ENCODE results near the gene LDHB.
"Not testable (repeated sequence)": the region's sequence is repeated elsewhere in the genome, so short reads cannot be mapped to it uniquely, and the experiment has no call there.

LDHB gene

DNA sequence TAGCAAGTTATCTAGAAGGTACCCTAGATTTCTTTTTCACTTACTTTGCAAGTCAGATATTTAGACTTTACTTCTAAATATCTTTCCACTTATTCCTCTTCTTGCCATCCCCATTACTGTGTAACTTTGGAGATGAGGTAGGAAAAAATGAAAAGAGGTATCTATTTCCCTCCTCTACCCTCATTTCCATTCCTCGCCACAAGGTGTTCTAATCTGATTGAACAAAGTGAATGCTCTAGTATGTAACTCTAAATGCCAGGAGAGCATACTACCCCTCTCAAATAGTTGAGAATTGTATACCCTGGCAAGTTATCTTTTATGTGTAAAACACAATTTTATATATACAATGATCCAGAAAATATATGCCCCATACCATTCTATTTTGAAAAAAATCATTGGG is 1.7 kb upstream of the LDHB start:
- H3K4me1 ChIP-seq (ENCODE audit: control insufficient read depth, low read depth, low read length) = peaks cover 15% of the 10 kb centered on the region
- no peak overlapping the region for H3K27ac ChIP-seq (ENCODE audit: low read length)
- no peak overlapping the region for H3K9ac ChIP-seq (ENCODE audit: low read length)
- no peaks in the 10 kb centered on the region for H3K27me3 ChIP-seq (ENCODE audit: control insufficient read depth, insufficient read depth, low read length)
- H3K36me3 ChIP-seq (ENCODE audit: control insufficient read depth, low read depth, low read length) = peaks cover 19% of the 10 kb centered on the region
- H3K9me3 ChIP-seq (ENCODE audit: control insufficient read depth, low read depth, low read length) = no peaks in the 10 kb centered on the region
- no peak overlapping the region for H3K4me3 ChIP-seq (ENCODE audit: low read length)

DNA sequence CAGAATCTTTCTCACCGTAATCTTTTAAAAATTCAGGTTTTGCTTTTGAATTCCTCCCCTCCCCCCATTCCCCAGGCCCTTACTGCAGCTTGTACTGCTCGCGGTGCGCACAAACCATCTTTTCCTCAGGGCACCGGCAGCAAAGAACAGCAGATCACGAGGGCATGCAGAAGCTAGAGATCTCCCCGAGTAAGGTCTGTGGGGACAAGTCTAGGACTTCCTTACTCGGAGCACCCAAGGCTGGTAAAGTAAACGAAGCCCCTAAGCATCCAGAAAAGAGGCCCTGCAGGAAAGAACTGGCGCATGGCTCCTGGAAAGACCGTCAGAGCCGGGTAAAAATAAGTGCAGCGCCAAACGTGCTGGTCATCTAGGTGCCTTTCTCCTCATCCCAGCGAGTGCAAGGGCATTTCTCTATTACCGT is 727 bp downstream of the LDHB start:
- Histone ChIP-seq H3K4me3 (ENCODE audit: low read length) (peak overlapping the region; percentile 99), H3K9me3 (ENCODE audit: control insufficient read depth, low read depth, low read length) (no peaks in the 10 kb centered on the region), H3K9ac (ENCODE audit: low read length) (peak overlapping the region; percentile 99), H3K27ac (ENCODE audit: low read length) (peak overlapping the region; percentile 98), H3K4me1 (ENCODE audit: control insufficient read depth, low read depth, low read length) (peaks cover 19% of the 10 kb centered on the region), H3K36me3 (ENCODE audit: control insufficient read depth, low read depth, low read length) (peaks cover 44% of the 10 kb centered on the region), H3K27me3 (ENCODE audit: control insufficient read depth, insufficient read depth, low read length) (no peaks in the 10 kb centered on the region)

GRCh38 chr12:21655591-21655990 is 2.1 kb downstream of the LDHB start:
- Histone ChIP-seq H3K27ac (ENCODE audit: low read length) (no peak overlapping the region), H3K4me1 (ENCODE audit: control insufficient read depth, low read depth, low read length) (peaks cover 19% of the 10 kb centered on the region), H3K9me3 (ENCODE audit: control insufficient read depth, low read depth, low read length) (no peaks in the 10 kb centered on the region), H3K4me3 (ENCODE audit: low read length) (peak overlapping the region; percentile 99), H3K9ac (ENCODE audit: low read length) (peak overlapping the region; percentile 99), H3K27me3 (ENCODE audit: control insufficient read depth, insufficient read depth, low read length) (no peaks in the 10 kb centered on the region), H3K36me3 (ENCODE audit: control insufficient read depth, low read depth, low read length) (peaks cover 57% of the 10 kb centered on the region)

DNA sequence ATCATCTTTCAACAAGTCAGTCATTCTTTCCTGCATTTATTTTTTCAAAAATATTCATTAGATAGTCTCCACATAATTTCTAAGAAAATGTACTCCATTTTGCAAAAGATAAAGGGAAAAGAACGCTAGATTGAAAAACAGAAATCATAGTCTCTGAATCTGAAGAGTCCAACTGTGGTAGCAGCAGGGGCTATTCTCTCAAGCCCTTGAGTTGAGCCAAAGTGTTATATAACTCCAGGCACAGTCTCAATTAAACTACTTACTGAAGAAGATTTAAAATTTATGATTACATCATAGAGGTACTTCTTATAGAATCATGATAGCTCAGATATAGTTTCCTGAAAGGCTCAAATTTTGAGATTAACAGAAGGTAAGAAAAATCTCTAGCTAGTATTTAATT is 5.8 kb downstream of the LDHB start:
- no peaks in the 10 kb centered on the region for H3K27me3 ChIP-seq (ENCODE audit: control insufficient read depth, insufficient read depth, low read length)
- H3K4me1 ChIP-seq (ENCODE audit: control insufficient read depth, low read depth, low read length) = peaks cover 19% of the 10 kb centered on the region
- peaks cover 90% of the 10 kb centered on the region for H3K36me3 ChIP-seq (ENCODE audit: control insufficient read depth, low read depth, low read length)
- no peak overlapping the region for H3K27ac ChIP-seq (ENCODE audit: low read length)
- H3K9ac ChIP-seq (ENCODE audit: low read length) = no peak overlapping the region
- H3K9me3 ChIP-seq (ENCODE audit: control insufficient read depth, low read depth, low read length) = no peaks in the 10 kb centered on the region
- no peak overlapping the region for H3K4me3 ChIP-seq (ENCODE audit: low read length)

DNA sequence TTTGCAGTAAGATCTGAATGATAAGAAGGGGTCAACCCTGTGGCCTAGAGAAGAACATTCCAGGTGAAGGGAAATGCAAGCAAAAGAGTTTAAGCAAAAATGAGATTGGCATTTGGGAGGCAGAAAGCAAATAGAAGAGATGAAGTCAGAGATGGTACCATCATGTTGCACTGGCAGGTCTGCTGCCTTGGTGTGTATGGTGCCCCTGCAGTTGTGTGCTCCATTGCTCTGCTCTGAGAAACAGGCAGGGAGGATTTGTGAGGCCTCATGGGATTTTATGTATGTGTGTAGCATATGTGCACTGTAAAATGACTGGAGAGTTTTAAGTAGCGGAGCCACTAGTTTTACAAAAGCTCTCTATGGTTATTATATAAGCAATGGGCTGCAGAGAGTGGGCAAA is 6.6 kb downstream of the LDHB start:
- H3K27me3 ChIP-seq (ENCODE audit: control insufficient read depth, insufficient read depth, low read length) = no peaks in the 10 kb centered on the region
- peaks cover 95% of the 10 kb centered on the region for H3K36me3 ChIP-seq (ENCODE audit: control insufficient read depth, low read depth, low read length)
- H3K4me1 ChIP-seq (ENCODE audit: control insufficient read depth, low read depth, low read length) = peaks cover 19% of the 10 kb centered on the region
- H3K4me3 ChIP-seq (ENCODE audit: low read length) = no peak overlapping the region
- H3K9ac ChIP-seq (ENCODE audit: low read length) = no peak overlapping the region
- H3K27ac ChIP-seq (ENCODE audit: low read length) = no peak overlapping the region
- no peaks in the 10 kb centered on the region for H3K9me3 ChIP-seq (ENCODE audit: control insufficient read depth, low read depth, low read length)

DNA sequence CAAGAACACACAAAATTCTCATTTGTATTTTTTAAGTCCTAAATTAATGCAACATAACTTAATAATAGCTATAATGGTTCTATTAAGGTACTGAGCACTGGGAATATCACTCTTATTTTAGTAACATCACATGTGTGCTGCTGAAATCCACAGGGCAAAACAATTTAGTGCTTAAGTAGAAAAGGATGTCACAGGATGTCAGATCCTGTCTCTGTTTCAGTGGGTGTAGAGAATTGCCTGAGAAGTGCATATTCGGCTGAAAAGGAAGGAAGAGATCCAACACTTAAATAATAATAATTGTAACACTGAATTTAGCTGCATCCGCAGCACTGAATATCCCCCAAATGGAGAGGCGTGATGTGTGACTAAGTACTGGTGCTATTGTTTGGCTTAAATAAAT is 8.6 kb downstream of the LDHB start:
- H3K9me3 ChIP-seq (ENCODE audit: control insufficient read depth, low read depth, low read length) = no peaks in the 10 kb centered on the region
- no peaks in the 10 kb centered on the region for H3K27me3 ChIP-seq (ENCODE audit: control insufficient read depth, insufficient read depth, low read length)
- H3K9ac ChIP-seq (ENCODE audit: low read length) = no peak overlapping the region
- H3K36me3 ChIP-seq (ENCODE audit: control insufficient read depth, low read depth, low read length) = peaks cover 90% of the 10 kb centered on the region
- no peak overlapping the region for H3K4me3 ChIP-seq (ENCODE audit: low read length)
- peaks cover 4% of the 10 kb centered on the region for H3K4me1 ChIP-seq (ENCODE audit: control insufficient read depth, low read depth, low read length)
- no peak overlapping the region for H3K27ac ChIP-seq (ENCODE audit: low read length)

DNA sequence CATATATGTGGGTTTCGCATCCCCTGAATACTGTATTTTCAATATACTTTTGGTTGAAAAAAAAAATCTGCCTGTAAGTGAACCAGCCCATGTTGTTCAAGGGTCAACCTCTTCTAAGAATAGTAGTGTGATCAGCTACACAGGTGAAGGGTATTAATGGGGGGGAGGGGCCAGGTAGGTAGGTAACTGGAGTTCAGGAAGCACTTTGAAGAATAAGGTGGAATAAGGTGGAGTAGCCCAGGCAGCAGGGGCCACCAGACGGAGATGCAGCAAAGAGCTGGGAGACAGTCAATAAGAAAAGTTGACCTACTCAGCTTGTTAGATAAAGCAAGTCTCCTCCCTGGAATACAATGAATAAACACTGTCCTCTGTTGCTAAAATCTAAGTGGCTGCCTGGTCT is 9.3 kb downstream of the LDHB start:
- Histone ChIP-seq H3K4me3 (ENCODE audit: low read length) (no peak overlapping the region), H3K36me3 (ENCODE audit: control insufficient read depth, low read depth, low read length) (peaks cover 90% of the 10 kb centered on the region), H3K9me3 (ENCODE audit: control insufficient read depth, low read depth, low read length) (no peaks in the 10 kb centered on the region), H3K27me3 (ENCODE audit: control insufficient read depth, insufficient read depth, low read length) (no peaks in the 10 kb centered on the region), H3K9ac (ENCODE audit: low read length) (no peak overlapping the region), H3K4me1 (ENCODE audit: control insufficient read depth, low read depth, low read length) (peaks cover 4% of the 10 kb centered on the region), H3K27ac (ENCODE audit: low read length) (no peak overlapping the region)

- Histone ChIP-seq H3K9me3 (ENCODE audit: control insufficient read depth, low read depth, low read length) (no peaks in the 10 kb centered on the region), H3K4me3 (ENCODE audit: low read length) (no peak overlapping the region), H3K9ac (ENCODE audit: low read length) (no peak overlapping the region), H3K27ac (ENCODE audit: low read length) (no peak overlapping the region), H3K27me3 (ENCODE audit: control insufficient read depth, insufficient read depth, low read length) (no peaks in the 10 kb centered on the region), H3K4me1 (ENCODE audit: control insufficient read depth, low read depth, low read length) (no peaks in the 10 kb centered on the region), H3K36me3 (ENCODE audit: control insufficient read depth, low read depth, low read length) (peaks cover 90% of the 10 kb centered on the region)
Observed at GRCh38 chr12:21647179-21647578, 10.5 kb downstream of the LDHB start.

DNA sequence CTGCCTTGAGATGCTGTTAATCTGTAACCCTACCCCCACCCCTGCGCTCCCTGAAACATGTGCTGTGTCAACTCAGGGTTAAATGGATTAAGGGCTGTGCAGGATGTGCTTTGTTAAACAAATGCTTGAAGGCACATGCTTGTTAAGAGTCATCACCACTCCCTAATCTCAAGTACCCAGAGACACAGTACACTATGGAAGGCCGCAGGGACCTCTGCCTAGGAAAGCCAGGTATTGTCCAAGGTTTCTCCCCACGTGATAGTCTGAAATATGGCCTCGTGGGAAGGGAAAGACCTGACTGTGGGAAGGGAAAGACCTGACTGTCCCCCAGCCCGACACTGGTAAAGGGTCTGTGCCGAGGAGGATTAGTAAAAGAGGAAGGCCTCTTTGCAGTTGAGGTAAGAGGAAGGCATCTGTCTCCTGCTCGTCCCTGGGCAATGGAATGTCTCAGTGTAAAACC is 12.6 kb downstream of the LDHB start:
- H3K36me3 ChIP-seq (ENCODE audit: control insufficient read depth, low read depth, low read length) = peaks cover 88% of the 10 kb centered on the region
- not testable (repeated sequence) for H3K27ac ChIP-seq (ENCODE audit: low read length); H3K4me1 ChIP-seq (ENCODE audit: control insufficient read depth, low read depth, low read length)

GRCh38 chr12:21644516-21644915 is 13.1 kb downstream of the LDHB start:
- Histone ChIP-seq H3K9ac (ENCODE audit: low read length) (no peak overlapping the region), H3K36me3 (ENCODE audit: control insufficient read depth, low read depth, low read length) (peaks cover 88% of the 10 kb centered on the region), H3K27me3 (ENCODE audit: control insufficient read depth, insufficient read depth, low read length) (no peaks in the 10 kb centered on the region), H3K4me1 (ENCODE audit: control insufficient read depth, low read depth, low read length) (no peaks in the 10 kb centered on the region), H3K27ac (ENCODE audit: low read length) (no peak overlapping the region), H3K4me3 (ENCODE audit: low read length) (no peak overlapping the region), H3K9me3 (ENCODE audit: control insufficient read depth, low read depth, low read length) (no peaks in the 10 kb centered on the region)

More for the DNA sequence above, 12.6 kb downstream of the LDHB start:
- not testable (repeated sequence) for H3K9ac ChIP-seq (ENCODE audit: low read length); H3K9me3 ChIP-seq (ENCODE audit: control insufficient read depth, low read depth, low read length); H3K4me3 ChIP-seq (ENCODE audit: low read length); H3K27me3 ChIP-seq (ENCODE audit: control insufficient read depth, insufficient read depth, low read length)

DNA sequence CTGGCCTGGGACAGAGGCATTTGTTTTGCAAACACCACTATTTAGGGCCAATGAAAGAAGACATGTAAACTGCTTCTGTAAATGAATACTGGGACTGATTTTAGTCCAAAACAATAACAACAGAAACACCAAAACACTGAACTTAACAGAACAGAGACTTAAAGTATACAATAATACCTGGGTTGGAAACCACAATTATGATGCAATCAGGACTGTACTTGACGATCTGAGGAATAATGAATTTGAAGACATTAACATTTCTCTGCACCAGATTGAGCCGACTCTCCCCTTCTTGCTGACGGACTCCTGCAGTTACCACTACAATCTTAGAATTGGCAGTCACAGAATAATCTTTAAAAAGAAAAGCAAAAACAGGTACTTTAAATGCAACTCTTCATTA is 13.9 kb downstream of the LDHB start:
- H3K4me1 ChIP-seq (ENCODE audit: control insufficient read depth, low read depth, low read length) = no peaks in the 10 kb centered on the region
- H3K9ac ChIP-seq (ENCODE audit: low read length) = no peak overlapping the region
- no peak overlapping the region for H3K4me3 ChIP-seq (ENCODE audit: low read length)
- no peak overlapping the region for H3K27ac ChIP-seq (ENCODE audit: low read length)
- H3K36me3 ChIP-seq (ENCODE audit: control insufficient read depth, low read depth, low read length) = peaks cover 88% of the 10 kb centered on the region
- no peaks in the 10 kb centered on the region for H3K9me3 ChIP-seq (ENCODE audit: control insufficient read depth, low read depth, low read length)
- H3K27me3 ChIP-seq (ENCODE audit: control insufficient read depth, insufficient read depth, low read length) = no peaks in the 10 kb centered on the region

DNA sequence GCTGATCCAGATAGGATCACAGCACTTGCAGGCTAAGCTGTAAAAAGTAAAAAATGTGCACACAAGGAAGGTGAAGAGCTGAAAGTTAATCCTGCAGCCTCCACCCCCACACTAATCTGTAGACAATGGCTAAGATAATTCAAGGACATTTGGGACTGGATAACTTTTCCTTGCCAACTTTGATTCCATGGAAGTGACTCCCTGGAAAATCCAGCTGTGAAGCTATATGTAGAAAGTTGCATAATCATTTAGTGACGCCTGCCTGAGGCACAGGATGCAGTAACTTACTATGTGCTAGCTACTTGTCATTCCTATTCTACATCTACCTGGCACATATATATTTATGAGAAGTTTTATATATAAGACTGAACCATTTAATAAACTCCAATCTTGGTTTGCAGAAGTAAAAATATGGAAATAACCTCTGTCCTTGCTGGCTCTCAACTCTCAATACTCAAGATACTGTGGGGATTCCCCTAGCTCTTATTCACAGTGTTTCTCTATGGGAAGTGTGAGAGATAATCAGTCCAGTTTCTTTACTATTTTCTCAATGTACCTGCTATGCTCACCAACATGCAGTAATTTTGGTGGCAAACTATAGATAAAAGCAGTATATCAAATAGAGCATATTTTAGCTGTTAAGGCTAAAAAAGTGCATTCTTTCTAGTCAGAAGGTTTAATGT is 14.8 kb downstream of the LDHB start:
- Histone ChIP-seq H3K27ac (ENCODE audit: low read length) (no peak overlapping the region), H3K4me1 (ENCODE audit: control insufficient read depth, low read depth, low read length) (no peaks in the 10 kb centered on the region), H3K36me3 (ENCODE audit: control insufficient read depth, low read depth, low read length) (peaks cover 88% of the 10 kb centered on the region)

More for the DNA sequence above, 14.8 kb downstream of the LDHB start:
- Histone ChIP-seq H3K9me3 (ENCODE audit: control insufficient read depth, low read depth, low read length) (no peaks in the 10 kb centered on the region), H3K27me3 (ENCODE audit: control insufficient read depth, insufficient read depth, low read length) (no peaks in the 10 kb centered on the region), H3K9ac (ENCODE audit: low read length) (no peak overlapping the region), H3K4me3 (ENCODE audit: low read length) (no peak overlapping the region)

Data from iPS-18a (cell line).